LNCAP (cell line): ENCODE data around the gene SLC1A7.

Experiments
- CTCF ChIP-seq: fragments of 450-650 bp; IDR thresholded peaks from 2 replicates; pipeline ENCODE4 v1.5.1; 2017; ENCODE audit warnings: mild to moderate bottlenecking

SLC1A7 gene

GRCh38 chr1:53048960-53049573 is 93.4 kb downstream of the SLC1A7 start:
- no peak for TF ChIP-seq CTCF

DNA sequence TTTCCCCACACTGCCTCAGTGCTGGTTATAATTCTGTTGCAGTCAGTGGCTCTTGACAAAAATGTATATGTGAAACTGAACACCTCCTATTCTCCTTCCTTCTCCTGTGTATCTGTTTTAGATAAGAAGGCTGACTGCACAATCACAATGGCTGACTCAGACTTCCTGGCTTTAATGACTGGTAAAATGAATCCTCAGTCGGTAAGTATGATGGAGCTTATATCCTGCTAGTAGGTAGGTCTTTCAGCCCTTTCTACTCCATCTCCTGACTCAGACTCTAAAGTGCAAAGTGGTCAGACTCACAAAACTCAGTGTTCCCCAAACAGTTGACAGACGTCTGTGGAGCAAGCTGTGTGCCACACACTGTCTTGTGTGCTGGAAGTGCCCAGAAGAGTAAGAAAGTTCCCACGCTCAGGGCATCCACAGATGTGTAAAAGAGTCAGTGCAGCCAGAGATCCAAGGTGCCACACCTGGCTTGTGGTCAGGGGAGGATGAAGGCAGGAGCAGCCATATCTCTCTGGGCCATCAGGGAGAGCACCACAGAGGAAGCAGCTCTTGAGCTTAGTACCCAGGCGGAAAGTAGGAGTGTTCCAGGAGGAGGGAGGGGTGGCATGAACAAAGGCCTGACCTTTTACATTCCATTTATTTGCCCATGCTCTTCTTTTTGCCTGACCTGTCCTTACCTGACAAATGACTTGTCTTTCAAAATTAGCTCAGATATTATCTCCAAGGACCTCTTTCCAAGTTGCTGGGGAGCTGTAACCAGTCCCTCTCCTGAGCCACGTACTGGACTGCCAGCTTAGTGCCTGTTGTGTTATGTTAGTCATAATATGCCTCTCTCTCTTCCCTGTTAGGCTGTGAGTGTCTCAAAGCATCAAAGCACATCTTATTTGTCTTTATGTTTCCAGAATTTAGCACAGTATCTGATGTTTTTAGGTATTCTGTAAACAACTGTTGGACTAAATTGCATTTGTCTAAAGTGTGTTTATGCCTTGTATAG is 94.4 kb downstream of the SLC1A7 start:
- no peak for TF ChIP-seq CTCF

- no peak for TF ChIP-seq CTCF
These were observed 95.5 kb downstream of the SLC1A7 start for GRCh38 chr1:53046930-53047329.

DNA sequence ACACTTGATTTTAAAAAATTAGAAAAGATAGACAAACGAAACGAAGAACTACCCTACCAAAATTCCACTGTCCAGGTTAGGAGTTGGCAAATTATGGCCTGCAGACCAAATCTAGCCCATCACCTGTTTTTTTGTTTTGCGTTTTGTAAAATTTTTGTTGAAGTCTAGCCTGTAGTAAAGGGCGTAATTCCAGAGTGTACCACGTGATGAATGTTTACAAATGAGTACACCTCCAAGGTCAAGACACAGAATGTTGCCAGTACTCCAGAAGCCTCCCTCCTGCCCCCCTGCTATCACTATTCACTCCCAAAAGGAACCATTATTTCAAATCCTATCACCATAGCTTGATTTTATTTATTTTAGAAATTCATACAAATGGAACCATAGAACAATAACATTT is 97.5 kb downstream of the SLC1A7 start:
- no peak for TF ChIP-seq CTCF

DNA sequence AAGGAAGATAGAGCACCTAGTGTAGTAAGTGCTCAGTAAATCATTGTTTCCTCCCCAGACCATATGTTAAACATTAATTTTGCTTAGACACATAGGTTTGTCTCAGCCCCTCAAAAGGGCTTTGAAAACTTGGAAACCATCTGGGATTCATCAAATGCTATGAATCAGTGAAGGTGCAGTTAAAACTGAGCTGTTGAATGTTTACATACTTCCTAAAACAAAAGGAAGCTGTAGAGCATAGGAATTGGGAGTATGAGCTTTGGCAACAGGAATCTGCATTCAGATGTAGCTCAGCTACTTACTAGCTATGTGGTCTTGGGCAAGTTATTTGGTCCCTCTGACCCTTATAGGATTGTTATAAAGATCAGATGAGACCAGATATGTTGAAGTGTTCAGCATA is 99.2 kb downstream of the SLC1A7 start:
- TF ChIP-seq CTCF = no peak

DNA sequence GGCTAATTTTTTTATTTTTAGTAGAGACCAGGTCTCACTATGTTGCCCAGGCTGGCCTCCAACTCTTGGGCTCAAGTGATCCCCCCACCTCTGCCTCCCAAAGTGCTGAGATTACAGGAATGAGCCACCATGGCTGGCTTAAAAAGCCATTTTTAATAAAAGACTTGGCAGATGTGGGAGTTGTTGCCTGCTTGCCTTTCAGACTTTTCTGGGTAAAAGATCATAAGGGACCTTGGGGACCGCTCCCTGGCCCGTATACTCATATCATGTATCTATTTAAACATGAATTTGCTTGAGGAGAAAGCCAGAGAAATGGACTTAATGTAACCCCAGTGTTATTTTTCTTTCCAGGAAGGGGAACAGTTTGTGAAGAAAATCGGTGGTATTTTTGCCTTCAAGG is 103.9 kb downstream of the SLC1A7 start:
- TF ChIP-seq CTCF = no peak
